Kasumi-1 (cell line): ENCODE measurements around the gene NTRK3.
A peak's percentile ranks its signal among the peaks of the same experiment; 100 is the strongest.

Source experiments
- DNase-seq, 2 experiments: peaks; one replicate each; lab custom pipeline; 2025; lab: John Stamatoyannopoulos, UW

The NTRK3 gene

DNA sequence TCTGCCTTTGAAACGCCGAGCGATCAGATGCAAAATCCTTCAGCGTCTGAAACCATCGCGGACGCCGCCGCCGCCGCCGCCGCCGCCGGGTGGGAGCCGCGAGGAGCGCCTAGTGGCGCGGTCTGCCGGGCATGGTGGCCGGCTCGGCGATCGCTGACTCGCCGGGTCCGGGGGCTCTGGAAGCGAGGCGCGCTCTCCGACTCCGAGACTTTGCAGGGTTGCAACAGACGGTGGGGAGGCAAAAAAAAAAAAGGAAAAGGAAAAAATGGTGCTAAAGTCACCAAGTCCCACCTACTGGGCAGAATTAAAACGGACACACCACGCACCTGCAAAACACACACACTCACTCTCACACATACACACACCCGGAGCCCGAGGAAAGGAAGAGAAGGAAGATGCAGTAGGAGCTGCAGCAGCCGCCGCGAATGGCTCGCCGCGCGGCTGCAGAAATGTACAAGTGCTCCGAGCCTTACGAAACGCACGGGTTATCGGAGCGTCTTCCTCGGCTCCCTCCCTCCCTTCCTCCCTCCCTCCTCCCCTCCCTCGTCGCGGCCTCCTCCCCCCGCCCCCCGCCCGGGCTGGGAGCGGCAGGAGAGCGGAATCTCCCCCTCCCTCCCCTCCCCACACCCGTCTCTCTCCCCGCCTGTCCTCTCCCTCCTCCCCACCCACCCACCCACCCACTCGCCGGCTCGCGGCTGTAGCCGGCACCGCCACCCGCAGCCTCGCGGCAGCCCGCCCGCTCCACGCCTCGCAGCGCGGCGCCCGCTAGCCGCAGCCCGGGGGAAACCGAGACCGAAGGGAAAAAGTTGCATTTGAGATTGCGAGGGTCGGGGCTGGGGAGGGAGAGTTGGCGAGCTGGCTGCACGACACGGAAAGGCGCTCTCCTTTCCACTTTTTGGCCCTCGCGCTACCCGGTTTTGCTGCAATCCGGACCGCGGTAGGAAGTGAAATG lies at the start of gene NTRK3:
Gene NTRK3 (minus strand): TSS at position 461 of the 952 bp plus-strand sequence. CDS start 586 bp downstream, outside the sequence.
- DNase-seq, result no peak

DNA sequence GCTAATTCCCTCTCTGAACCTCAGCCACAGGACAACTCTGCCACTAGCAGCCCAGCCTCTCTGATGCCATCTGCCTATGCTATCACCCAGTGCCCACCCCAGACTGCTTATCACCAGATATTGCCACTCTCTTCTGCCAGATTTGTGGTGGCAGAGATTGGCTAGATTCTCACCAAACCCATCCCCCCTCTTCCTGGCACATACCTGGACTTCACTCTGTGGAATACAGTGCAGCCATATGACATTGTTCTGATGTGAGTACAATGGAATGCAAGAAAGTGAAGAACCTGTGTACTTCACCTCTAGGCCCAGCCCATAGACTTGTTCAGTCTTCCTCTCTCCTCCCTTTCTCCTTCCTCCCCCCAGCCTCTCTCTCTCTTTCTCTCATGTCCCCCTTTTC lies 46.9 kb upstream of the NTRK3 start:
- DNase-seq, result no peak

DNA sequence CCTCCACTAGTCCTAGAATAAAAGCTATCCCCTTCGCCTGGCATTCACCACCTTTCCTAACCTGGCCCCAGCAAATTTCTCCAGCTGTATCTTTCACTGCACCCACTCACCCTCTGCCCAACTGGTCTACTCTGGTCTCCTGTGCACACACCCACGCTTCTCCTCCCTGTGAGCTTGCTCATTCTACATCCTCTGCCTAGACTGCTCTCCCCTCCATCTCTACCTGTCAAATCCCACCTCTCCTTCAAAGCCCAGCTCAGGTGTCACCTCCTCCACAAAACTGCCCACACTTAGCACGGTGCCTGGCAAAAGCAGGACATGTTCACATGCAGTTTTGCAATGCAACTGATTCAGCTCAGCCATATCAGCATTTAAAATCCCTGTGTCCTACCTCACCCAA lies 45.8 kb upstream of the NTRK3 start:
- no peak for DNase-seq

DNA sequence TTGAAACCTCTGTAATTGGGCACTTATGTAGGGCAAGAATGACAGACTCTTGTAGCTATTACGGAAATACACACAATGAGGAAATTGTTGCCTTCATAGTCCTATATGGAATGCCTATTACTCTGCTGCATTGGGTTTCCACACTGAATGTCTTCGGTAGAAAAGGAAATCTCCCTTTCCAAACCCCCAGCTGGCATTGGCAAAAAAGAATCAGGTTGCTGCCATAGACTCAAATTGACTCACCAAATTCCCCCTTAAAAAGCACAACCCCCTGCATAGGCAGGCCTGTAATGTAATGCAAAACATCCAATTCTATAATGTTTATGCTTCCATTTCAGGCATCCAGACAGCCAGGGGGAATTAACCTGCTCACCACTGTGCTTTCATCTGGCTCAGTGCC lies 44.8 kb upstream of the NTRK3 start:
- no peak for DNase-seq

DNA sequence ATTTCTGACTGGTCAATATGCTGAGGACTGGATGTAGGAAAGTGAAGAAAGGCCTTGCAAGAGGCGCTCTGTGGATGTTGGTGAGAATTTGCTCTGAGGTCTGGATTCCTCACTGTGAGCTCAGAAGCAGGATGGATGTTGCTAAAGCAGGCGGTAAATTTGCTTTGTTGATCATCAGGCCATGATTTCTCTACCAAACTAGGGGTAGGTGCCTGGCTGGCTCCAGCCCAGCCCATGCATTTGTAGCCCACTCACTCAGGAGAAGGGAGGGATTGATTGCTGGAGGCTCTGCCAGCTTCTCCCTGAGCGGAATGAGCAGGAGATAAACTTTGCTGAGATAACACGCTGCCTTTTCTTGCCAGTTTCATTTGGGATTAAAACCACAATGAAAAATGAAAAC lies 44.3 kb upstream of the NTRK3 start:
- DNase-seq, result no peak

DNA sequence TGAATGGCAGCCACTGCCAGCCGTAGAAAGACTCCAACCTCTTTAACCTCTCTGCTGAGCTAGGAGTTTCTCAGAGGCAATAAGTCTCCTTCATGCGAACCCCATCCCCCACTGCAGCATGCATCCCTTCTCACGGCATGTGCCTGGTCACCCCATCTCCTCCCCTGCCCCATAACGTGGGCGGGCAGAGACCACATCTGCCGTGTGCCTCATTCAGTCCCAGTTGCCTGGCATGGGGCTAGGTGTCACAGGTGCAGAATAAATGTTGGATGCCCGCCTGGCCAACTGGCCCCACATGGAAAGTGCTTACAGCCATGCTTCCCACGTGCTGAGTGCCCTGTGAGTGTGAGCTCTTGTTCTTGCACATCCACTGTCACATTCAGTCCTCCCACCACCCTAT lies 43.5 kb upstream of the NTRK3 start:
- no peak for DNase-seq

DNA sequence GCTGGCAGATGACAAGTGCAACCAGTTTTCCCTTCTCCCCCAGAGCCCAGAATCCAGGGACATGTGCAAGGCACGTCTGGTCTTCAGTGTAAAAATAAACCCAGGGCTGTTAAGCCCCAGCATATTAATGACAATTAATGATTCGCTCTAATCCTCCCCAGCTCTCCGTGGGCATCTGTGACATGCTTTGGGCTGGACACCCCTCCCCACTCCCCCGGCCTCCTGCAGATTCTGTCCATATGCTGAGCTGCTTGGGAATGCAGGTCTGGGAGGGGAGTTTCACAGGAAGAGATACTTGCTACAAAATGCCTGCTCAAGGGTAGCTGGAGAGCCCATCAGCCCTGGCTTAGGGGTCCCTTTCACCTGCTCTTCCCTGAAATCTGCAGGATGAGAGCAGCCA lies 43.0 kb upstream of the NTRK3 start:
- no peak for DNase-seq

DNA sequence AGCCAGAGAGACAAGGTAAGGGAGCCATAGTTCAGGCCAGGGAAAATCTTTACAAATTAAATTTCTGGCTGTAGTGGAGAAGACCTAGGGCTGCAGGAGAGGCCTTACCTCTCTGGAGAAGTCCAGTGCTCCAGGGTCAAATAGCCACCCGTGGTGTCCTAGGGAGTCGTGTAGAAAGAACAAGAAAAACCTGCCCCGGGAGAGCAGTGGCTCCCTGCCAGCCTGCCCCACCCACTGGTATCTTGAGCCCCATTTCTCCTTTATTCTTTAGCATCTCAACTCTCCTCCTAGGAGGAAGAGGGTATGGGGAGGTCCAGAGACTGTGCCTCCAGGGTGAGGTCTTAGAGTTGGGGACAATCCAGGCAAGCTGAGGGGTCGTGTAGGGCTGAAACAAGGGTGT lies 32.1 kb upstream of the NTRK3 start:
- no peak for DNase-seq

DNA sequence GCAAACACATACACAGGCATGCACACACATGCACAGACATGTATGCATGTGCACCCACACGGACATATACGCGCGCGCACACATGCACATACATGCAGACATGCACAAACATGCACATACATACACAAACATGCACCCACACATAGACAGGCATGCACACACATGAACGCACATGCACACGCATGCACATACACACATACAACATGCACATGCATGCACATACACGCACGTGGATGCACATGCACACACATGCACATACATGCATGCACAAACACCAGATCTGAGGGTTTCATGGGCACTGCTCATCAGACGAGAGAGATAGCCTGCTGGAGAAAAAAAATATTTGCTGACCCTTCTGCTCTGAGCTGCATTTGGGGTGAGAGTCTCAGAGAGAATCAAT lies 31.7 kb upstream of the NTRK3 start:
- DNase-seq, result no peak

DNA sequence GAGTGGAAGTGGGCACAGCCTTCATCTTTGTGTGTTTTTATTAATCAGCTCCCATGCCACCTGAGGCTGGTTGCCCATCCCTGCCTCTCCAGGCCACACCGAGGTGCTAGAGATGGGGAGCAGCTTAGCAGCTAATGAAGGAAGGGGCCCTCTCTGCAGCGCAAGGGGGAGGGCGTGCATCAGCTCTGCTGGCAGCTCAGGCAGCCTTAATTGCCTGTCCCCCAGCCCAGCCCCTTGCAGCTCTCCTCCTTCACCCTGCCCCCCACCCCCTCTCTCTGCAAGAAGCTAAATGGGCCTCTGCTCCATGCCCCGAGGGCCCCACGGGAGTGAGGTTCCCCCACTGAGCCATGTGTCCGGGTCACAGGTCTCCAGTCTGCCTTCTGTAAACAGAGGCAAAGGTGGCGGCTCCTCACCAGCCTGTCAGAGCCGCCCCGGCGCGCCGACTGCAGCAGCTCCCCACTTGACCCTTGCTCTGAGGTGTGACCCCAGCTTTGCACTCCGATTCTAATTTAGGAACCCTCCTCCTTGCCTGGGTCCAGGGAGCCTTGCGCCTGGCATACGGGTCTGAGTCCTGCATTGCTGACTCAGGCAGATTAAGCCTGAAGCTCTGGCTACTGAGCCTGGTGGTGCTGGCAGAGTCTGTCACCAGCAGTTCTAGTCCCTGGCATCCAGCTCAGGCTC lies 27.9 kb upstream of the NTRK3 start:
- no peak for DNase-seq

DNA sequence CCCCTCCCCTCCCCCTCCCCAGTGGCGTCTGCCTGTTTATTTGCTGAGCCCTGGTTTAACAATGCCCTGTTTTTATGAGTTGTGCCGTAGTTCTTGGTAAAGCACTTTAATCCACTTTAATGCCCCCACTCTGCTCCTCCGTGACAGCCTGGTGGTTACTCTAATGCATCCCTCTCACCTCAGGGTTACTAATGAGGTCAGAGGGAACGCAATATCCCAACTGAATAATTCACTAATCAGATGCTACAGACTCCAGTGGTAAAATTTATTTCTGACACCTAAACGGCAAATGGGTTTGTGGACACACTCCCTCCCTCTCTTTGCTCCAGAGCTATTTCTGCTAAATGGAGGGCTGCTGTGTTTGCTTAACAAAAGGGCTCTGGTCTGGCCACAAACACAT lies 26.1 kb upstream of the NTRK3 start:
- no peak for DNase-seq

DNA sequence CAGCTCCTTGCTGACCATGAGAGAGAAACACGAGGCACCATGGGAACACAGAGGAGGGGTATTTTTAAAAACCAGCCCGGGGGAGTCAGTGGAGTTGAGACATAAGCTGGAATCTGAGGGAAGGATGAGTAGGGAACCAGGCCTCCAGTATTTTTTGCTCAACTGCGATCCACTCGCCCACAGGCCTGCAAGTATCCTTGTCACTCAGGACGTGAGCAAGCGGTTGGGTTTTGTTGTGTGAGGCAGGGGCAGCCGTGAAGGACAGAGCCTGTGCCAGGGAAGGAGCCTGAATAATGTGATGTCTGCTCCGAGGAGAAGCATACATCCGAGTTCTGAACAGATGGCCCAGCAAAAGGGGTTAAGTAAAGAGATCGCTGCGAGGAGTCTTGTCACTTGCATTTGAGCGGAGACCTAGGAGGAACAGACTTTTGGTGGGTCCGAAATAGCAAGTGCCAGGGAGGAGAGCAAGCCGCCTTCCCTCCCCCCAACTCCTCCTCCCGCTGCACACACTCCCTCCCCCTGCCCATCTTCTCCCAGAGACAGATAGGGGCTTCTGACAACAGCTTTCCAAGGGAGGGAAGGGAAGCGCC lies 20.4 kb upstream of the NTRK3 start:
- DNase-seq, result no peak

DNA sequence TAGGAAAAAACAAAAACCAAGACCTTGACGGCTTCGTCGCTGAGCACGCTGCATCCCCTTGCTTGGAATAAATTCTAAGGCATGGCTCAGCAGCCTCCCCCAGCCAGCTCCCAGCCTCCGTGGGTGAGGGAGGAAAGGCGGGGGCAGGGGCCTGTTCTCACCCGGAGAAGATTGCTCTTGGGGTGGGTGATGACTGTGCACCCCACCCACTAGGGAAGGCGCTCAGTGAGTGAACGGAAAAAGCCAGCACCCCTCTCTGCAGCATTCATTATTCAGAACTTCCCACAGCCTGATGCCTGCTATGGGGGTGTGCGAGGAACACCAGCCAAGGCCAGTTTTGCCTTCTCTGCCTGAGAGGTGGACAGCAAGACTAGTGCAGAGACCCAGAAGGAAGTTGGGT lies 19.3 kb upstream of the NTRK3 start:
- DNase-seq, result no peak

DNA sequence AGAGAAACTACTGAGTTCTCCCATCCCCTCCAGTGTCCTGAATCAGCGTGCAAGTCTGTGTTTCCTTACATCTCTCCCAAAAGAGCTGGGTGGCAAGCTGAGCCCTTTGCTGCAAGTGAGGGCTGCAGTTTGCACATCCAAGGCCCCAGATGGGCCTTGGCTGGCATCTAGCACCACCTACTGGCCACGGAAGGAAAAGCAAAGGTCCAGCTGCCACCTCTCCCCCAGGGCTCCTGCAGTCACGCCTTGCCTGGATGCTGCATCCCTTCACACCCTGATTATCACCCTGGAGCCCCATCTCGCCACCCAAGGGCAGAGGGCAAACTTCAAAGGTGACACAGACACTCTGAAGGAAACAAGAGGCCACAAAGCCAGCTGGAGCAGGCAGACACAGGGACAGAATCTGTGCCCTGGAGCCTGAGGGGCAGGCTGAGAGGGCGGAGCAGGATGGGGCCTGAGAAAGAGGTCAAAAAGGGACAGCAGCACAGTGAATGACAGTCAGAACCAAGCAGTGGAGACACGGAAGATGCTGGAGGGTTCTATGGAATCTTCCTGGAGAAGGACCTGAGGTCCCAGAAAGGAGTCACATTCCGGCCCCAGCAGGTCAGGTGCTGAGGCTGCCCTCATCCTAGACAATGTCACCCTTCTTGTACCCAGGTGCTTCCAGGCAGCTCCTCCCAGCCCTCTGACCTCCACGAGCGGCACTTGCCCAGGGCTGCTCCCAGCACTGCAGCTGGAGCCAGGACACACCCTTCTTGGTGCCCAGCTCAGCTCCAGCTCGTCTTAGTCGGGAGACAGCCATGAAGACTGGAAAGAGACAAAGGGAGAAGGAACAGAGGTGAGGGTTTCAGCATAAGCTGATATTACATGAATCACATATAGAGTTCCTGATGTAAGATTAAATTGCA lies 18.3 kb upstream of the NTRK3 start:
- DNase-seq, result peak; percentile 2 to 42

DNA sequence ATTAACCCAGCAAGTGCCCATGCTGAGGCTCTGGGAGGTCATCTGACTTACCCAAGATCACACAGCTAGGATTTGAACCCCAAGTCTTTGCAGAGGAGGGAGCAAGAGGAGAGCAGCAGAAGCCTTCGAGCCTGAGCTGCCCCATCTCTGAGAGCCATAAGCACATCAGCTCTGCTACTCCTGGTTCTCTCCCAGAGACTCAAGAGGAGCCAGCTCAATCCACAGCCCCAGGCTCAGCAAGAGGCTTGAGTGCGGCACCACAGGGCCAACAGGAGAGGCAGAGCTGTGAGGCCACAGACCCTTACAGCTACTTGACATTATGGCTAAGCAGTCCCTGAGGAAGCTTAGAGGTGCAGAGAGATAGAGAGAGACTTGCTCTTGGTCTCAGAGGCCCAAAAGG lies 15.9 kb upstream of the NTRK3 start:
- DNase-seq, result no peak

DNA sequence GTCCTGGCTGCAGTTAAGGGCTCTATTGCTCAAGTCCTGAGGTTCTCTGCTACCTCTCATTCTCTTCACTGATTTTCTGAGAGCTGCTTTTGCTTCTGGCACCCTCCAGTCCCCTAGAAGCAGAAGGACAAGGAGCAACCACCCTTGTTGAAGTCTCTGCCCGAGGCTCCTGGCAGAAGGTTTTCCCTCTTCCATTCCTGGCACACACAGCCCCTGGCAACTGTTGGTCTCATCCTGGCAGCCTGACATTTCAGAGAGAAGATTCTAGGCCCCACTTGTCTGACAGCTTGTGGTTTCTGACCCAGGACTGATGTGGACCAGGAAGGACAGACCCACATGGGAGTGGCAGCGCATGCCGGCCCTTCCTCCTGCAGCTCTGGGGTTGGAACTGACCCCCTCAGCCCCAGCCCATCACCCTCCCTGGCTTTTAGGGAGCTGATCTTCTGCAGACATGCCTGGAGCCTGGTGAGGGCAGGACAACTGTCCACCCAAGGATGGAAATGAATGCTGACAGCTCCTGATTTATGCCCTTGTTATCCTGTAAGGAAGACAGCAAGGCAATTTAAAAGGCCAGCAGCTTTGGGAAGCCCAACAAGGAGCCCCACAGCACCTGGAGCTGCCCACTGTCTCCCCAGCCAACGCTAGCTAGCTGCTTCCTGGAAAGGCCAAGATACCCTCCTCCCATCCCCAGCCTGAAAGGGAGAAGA lies 13.0 kb upstream of the NTRK3 start:
- no peak for DNase-seq

DNA sequence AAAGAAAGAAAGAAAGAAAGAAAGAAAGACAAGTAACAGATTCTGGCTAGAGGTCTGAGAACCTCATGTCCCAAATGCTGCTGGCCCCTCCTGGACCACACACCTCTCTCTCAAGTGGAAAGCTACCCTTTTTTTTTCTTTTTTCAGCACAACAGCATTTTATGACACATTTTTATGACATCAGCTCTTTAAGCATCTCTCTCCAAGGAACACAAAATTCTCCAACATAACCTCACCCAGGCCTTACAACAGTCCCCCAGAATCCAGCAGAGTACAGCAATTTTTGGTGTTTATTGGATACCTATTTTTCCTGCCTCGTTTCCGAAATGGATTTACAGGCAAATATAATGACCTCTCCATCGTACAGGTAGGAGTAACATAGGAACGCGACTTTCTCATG lies 11.2 kb upstream of the NTRK3 start:
- DNase-seq, result no peak

DNA sequence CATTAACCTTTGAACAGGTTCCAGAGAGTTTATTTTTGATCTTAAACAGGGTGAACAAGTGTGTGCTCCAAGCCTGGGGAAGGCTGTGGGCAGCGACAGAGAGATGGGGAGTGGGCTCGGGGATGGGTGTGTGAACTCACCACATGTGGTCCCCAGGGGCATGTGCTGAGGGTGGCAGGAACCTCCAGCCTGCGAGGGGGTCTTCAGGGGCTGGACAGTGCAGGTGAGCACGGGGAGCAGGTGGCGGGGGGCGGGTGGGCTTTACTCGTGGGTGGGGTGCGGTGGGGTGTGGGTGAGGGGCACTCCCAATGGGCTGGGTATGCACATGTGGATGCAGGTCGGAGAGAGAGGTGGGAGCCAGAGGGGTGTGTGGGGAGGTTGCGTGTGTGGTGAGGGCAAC lies 9.6 kb upstream of the NTRK3 start:
- no peak for DNase-seq

DNA sequence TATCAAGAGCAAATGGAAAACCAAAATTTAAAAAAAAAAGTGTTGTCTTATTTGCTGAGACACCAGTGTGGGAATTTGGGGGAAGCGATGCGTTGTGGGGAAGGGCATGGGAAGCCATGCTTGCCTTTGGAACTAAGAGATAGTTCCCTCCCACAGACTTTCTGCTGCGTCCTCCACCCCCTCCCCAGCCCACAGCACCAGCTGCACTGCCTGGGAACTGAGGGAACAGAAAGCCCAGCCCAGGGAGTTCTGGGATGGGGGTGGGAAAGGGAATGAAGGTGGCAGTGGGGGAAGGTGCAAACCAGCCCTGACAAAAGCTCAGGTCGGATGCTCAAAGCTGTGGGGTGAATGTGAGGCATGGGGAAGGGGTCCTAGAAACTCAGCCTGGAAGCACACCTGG lies 8.1 kb upstream of the NTRK3 start:
- DNase-seq, result no peak

DNA sequence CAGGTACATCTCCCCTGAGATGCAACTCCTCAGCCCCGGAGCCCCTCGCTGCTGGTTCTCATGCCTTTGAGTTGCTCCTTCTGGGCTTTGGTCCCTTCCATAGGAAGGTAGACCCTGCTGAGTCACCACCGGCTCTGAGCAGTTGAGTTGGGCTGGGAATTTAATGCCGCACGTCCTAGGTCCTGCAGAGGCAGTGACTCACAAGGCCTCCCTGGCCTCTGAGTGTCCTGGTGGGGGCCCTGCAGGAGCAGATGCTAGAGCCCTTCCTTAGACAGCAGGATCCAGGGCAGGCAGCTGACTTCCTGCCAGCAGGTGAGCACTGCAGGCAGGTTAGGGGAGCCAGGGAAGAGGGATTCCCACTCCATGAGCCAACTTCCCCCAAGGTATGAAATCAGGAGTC lies 5.5 kb upstream of the NTRK3 start:
- no peak for DNase-seq

DNA sequence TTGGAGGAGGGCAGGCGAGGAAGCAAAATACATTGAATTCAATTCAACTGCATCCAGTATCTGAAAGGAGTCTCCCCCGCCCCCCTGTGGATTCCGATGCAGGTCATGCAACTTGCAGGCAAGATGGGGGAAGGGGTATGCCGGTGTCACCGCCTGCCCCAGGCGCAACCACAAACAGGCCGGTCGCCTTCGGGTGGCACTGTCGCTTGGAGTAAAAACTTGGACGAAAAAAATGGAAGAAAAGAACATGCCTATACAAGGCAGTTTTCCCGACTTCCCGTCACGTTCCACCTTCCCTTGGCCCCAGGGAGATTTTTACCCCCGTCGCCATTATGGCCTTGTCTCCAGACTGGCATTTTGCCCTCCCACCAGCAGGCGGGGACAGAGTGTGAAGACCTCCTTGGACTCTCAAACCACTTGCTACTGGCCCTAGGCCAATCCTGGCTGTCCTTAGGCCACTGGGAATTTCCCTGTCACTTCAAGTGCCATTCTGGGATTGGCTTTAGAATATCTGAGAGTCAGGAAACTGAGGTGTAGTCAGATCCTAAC lies 1.6 kb upstream of the NTRK3 start:
- DNase-seq, result no peak
